ENCODE measurements around the gene EDRF1.
A peak's percentile ranks its signal among the peaks of the same experiment; 100 is the strongest.

Gene EDRF1

DNA sequence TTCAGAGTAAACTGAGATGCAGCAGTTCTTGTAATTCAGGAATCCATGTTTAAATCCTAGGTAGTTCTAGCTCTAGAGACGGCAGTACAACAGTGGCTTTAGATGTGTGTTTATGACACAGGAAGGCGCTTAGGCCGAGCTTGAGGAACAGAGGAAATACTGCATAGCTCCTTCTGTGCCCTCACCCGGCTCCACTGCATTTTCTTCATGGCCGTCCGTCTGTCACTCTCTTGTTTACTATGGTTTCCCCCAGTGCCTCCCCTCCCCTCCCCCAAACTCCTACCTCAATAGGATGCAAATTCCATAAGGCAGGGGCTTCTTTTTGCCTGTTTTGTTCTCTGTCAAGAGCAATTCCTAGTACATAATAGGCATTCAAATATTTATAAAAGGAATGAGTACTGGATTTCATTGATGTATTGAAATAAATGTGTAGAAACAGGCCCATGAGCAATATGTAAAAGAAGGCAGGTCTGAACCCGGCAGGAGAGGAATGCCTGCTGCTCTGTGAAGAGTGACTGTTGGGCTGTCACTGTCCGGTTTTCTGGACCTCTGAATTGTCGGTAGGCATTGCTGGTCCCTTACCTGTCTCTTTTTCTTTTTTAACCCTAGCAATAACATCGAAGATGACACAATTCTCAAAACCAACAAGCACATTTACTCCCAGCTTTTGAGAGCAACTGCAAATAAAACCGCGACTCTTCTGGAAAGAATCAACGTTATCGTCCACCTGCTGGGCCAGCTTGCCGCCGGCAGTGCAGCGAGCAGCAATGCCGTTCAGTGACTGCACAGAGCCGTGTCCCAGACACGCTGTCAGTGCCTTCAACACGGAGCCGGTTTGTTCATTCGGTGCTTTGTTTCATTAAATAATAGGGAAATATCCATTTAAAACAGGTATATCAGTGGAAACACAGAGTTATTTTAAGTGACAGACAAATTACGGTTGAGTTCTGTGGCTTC, 43.5 kb downstream of the EDRF1 start:
- no peak for DNase-seq (ENCODE audit: low spot score)

DNA sequence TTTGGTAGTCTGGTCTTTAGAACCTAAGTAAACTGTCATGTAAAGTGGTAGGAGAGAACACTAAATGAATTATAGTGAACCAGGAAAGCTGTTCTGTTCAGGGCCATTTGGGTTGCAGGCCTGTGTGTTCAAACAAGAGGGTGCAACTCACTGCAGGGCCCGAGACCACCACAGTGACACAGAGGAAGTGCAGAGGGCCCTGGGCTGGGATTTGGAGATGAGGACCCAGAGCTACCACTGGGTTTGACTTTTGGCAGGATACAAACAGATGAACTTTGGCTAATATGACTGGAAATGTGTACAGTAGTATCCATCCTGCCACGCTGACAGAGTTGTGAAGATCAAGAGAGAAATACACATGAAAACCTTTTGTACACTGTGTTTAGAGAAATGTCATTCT, 46.3 kb downstream of the EDRF1 start:
- no peak for DNase-seq (ENCODE audit: low spot score)

DNA sequence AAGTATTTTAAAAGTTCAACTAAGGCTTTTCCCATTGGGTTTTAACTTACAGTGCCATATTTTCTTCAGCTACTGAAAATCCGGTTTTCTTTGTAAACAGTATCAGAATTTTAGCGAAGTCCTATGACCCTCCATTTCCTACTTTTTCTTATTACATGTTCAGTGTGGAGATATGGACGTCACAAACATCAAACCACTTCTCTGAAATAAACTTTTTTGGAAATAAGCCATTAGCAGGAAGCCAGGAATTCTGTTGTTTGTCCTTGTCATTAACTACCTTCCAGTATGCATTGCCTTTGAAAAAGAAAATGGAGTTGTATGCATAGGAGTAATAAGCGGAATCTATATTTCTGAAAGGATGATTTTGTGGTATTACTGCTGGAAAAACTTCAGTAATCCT, 47.0 kb downstream of the EDRF1 start:
- no peak for DNase-seq (ENCODE audit: low spot score)

DNA sequence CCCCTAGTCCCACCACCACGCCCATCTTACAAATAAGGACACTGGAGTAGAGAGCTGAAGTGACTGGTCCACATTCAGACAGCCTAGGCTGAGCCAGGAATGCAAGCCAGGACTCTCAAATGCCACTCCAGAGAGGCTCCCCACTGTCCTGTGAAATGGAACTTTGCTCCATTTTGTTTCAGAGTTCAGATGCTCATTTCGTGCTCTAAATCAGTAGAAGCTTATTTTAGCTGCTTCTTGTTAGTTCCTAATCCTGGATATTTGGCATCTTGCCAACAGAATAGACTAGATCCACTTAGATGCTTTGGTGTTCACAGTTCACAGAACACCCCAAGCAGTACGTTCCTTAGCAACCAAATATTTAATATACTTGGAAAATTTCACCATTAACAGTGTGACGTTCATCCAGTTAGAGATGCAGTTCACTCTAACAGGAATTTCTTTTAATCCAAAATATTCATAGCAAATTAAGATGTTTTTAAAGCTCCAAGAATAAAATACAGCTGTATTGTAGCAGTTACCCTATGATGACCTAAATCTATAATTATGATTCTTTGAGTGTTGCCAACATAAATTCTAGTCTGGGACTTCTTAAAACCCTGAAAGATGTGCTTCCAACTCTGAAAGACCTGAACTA, 48.8 kb downstream of the EDRF1 start:
- peak; percentile 43 for DNase-seq (ENCODE audit: low spot score)

DNA sequence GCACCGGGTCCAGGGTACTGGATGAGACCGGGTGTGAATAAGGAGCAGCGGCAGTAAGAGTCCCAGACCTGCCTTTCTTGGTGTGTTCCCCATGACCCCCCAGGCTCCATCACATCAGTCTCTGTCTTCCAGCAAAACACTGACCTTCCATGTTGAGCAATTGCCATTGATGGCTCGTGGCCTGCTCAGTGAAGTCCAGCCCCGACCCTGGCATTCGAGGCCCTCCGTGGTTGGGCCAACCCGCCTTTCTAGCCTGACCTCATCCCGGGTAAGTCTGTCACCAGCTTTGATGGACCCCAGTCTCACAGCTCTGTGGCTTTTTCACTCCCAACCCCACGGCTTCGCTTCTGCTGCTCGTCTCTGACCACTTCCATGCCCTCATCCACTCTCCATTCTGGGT, 49.7 kb downstream of the EDRF1 start:
- DNase-seq (ENCODE audit: low spot score) = no peak

DNA sequence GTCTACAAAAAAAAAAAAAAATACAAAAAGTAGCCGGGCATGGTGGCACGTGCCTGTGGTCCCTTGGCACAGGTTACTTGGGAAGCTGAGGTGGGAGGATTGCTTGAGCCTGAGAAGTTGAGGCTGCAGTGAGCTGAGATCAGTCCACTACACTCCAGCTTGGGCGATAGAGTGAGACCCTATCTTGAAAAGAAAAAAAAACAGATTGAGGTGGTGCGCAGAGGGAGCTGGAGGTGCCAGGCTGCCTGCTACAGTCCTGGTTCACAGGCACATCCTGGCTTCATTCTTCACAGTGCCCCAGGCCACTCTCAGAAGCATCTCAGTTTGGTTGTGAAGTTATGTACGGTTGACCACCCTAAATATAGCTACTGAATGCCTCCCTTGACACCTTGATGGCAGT, 51.3 kb downstream of the EDRF1 start:
- no peak for DNase-seq (ENCODE audit: low spot score)

DNA sequence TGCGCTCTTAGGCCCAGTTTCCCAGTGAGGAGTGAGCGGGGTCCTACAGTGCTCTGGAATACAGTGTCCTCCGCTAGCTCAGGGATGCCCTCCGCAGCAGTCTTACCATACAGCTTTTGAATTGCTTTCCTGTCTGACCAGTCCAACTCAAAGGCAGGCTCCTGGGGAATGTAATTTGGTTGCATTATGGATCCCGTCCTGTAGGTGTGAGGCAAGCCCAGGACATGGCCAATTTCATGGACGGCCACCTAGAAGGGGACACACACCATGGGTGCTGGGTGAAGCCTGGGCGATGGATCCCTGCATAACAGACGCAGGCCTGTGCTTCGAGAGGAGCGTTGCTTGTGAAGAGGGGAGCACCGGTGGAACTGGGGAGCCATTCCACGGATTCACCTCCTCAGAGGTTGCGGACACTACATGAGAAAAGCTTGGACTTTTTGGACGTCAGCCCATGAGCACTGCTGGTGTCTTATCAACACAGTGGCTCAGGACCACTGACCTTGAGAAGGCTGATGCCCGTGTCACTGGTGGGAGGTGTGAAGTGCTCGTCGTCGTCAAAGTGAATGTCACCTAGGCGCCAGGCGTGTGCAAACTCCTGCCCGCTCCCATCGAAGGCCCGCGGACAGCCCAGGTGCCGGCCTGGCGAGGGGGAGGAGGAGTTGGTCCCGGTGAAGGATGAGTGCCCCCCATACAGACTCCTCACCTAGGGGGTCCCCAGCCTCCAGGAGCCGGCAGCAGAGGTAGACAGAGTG, 52.8 kb downstream of the EDRF1 start:
- no peak for DNase-seq (ENCODE audit: low spot score)

DNA sequence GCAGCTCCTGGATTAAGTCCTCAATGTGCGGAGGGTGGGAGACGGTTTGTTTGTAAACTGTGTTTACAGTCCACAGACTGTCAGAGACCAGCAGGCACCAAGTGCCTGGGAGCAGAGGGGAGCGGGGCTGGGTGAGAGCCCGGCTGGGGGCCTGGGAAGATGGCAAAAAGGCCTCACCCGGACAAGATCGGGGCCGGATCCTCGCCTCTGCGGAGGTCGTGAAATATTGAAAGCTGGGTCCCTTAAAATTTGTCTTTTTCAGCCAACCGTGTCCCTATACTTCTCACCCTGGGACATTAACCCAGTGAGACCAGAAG, 53.3 kb downstream of the EDRF1 start:
- no peak for DNase-seq (ENCODE audit: low spot score)

DNA sequence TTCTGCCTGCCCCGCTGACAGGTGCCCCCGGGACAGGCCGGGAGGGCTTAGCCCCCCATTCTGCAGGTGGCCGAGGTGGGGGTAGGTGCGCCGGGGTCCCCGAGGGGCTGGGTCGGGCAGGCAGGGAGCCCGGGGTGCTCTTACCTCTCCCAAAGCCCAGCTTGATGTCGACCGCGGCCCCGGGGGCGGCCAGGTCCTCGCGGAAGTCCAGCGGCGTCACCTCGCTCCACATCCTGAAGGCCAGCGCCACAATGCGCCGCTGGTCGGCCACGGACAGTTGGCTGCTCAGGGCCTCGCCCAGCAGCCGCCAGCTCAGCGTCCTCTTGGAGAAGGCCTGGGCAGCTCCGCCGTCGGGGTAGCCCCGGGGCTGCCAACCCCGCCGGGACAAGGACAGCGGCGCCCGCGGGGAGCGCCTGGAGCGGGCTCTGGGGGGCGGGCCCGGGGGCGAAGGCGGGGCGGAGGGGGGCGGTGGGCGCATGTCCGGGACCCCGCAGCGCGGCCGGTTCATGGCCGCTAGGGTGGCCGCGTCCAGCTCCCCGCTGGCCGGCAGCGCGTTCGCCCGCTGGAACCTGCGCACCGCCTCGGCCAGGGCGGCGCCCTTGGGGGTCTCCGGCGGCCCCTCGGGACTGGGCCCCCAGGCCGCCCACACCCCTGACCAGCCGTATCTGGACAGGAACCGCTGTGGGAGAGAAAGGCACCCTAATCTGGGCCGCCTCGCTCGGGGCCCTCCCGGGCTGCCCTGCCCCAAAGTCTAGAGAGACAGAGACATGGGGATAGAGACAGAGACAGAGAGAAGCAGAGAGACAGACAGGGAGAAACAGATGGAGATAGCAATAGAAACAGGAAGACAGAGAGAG, 54.4 kb downstream of the EDRF1 start:
- DNase-seq (ENCODE audit: low spot score) = peak; percentile 49

DNA sequence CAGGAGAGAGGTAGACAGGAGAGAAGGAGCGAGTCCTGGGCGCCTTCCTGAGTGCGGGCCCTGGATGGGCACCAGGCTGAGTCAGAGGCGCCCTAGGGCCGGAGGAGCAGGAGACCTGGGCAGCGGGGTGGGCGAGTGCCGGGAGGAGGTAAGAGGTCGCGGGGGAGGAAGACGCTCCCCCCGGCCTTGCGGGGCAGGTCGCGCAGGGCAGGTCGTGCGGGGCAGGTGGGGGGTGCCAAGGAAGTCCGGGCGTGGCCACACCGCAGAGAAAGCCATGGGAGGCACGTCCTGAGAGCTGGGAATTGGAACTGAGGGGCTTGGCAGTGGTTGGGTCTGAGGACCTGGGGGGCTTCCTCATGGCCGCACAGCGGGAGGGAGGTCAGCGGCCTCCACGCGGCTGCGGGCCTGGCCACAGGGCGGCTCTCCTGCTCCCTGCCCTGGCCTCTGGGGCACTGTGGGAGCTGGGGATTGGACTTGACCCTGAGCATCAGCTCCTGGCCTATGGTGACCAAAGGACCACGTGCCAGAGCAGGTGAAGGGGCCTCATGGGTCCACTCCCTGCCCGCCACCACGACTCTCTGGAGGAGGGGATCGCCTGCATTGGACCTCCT, 55.2 kb downstream of the EDRF1 start:
- no peak for DNase-seq (ENCODE audit: low spot score)

DNA sequence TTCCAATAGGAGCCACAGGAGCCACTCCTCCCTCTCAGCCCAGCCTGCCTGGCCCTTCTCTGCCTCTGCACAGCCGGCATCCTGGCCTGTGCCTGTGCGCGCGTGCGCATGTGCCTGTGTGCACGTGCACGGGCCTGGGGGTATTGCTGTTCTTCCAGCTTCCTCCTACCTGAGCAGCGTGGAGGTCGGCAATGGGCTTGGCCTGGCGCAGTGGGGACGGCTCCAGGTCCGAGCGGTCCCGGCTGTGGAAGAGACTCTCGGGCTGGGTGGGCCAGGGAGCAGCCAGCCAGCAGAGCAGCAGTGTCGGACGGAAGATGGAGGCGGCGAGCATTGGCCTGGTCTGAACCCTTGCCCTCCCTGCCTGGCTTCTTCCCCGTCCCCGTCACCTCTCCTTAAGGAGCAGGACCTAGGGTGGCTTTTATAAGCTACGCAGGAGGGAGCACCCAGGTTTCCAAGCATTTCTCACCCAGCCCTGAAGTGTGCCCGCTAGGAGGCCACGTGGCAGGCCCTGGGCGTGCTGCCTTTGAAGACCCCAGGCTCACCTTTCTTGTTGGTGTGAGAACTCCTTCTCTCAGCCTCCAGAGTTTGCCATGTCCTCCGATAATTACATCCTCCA, 56.1 kb downstream of the EDRF1 start, which contains the start of gene MMP21:
Gene MMP21, minus strand, starts transcription at position 331 of the 616 bp plus-strand sequence. Its CDS starts 0 bp downstream, at position 331.
- no peak for DNase-seq (ENCODE audit: low spot score)

DNA sequence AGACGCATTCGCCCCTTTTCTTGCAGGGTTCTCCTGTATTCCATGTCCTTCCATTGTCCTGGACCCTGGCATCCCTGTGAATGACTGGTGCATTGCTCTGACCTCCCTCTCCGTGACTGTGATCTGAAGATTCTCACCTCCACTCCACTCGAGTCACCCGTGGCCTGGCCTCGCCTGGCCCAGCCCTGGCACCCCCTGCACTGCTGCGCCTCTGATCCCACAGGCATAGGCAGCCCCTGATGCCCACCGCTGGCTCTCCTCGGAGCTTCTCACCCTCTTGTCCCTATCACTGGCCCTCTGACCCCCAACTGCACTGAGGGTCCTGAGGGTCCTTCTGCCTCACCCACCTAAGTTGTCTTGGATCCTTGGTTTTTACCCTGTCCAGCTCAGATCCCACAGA, 58.3 kb downstream of the EDRF1 start:
- no peak for DNase-seq (ENCODE audit: low spot score)

DNA sequence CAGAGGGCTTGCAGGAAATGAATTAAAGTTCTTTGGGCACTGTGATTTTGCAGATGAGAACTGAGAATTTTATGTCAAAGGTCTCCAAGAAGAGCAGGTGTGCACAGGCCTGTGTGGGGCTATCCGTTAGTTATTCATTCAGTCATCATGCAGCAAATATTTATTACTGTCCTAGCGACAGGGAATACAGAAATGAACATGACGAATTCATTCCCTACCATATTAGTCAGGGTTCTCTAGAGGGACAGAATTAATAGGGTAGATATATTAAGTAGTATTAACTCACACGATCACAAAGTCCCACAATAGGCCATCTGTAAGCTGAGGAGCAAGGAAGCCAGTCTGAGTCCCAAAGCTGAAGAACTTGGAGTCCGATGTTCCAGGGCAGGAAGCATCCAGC, 59.0 kb downstream of the EDRF1 start:
- DNase-seq (ENCODE audit: low spot score) = no peak

DNA sequence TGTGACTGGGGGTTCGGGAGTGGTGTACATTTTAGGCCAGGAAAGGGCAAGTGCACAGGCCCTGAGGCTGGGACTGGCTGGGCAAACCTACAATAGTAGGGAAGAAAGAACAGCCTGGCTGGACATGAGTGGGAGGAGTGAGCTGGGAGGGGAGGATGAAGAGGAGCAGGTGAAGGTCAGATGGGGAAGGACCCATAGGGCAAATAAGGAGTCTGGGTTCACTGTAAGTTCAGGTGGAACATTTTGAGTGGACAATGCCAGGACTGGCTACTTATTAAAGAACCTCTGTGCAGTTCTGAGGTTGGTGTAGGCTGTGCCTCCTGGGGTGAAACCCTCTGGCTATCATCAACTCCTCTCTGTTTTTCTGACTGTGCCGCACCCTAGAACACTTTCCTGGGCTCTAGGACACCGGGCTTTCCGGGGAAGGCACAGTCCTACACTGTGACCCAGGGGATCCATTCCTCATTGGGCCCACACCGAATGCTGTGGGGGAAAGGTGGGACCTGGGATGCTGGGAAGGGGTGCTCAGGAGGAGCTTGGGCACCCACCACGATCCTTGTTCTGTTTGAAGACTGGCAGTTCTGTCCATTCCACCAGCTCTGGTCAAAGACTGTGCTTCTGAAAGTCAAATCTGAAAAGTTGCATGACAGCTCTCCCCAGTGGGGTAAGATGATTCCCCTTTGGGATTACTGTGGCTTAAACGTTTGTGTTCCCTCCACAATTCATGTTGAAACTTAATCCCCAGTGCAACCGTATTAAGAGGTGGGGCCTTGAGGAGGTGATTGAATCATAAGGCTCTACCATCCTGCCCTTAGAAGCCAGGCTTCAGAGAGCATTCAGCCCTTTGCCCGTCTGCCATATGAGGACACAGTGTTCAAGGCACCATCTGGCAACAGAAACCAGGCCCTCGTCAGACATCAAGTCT, 60.2 kb downstream of the EDRF1 start:
- DNase-seq (ENCODE audit: low spot score) = no peak

DNA sequence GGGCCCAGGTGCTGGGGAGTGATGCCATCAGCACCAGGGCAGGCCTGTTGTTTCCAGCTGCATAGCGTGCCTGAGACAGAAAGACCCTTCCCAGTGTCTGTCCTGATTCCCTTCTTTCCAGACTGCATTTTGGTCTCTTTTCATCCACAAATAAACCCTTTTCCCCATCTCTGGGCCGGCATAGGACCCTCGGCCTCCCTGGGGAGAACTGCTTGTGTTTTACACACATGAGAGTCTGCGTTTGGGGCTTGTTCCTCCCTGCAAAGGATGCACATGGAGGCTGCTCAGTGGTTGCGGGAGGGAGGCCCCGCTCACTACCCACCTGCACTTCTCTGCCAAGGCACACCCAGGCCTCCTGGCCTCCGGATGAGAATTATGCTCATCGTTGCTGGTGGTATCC, 61.9 kb downstream of the EDRF1 start:
- no peak for DNase-seq (ENCODE audit: low spot score)

DNA sequence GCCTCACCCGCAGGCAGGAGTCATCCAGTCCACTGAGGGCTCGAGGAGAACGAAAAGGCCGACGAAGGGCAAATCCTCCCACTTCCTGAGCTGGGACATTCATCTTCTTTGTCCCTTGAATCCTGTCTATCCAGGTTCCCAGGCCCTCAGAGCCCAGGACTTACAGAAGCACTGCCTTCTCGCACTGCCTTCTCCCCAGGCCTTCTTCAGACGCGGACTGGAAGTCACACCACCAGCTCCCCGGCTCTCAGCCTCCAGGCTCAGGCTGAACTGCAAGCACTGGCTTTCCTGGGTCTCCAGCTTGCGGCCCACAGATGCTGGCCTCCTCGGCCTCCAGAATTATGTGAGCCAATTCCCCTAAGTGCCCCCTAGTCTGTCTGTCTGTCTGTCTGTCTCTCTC, 62.5 kb downstream of the EDRF1 start:
- DNase-seq (ENCODE audit: low spot score) = no peak

DNA sequence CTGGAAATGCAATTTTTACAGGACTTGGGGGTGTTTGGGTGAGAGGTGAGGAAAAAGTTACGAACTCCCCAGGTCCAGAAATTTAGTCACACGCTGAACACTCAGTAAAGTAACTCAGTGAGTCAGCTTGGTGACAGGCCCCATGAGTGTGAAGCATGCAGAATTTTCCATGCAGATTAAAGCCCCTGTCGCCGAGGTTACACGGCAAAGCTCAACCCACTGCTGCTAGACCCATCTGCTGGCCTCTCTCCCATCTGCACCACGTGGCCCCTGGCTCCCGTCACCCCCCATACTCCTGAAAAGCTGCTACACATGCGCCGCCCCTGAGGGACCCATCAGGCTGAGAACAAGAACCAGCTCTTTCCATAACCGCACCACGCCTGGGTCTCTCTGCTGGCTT, 63.1 kb downstream of the EDRF1 start:
- DNase-seq (ENCODE audit: low spot score) = peak; percentile 35

DNA sequence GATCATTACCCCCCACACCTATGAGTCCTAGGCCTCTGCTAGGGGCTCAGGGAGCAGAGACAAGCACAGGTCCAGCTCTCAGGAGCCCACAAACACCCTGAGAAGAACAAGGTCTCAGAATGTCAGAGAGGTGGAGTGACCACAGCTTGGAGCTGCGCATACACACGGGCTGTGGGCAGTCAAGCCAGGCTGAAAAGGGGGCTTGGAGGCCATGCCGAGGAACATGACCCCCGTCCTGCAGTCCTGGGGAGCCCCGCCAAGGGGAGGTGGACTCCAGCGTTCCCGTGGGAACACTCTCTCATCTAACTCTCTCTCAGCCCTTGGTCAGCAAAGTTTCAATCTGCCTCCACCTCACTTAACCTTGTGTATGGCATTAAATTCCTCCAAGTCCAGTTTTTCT, 63.9 kb downstream of the EDRF1 start:
- DNase-seq (ENCODE audit: low spot score) = no peak

DNA sequence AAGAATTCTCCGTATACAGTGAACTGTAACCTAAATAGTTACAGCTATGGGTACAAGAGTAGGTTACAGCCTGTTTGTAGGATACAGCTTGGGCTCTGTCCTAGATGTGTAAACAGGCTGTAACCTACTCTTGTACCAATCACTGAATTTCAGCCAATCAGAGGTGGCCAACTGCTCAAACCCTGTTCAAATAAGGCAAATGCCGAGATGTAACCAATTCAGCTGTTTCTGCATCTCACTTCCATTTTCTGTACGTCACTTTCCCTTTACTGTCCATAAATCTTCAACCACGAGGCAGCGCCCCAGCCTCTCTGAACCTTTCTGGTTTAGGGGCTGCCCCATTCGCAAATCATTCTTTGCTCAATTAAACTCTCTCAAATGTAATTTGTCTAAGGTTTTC, 64.4 kb downstream of the EDRF1 start:
- DNase-seq (ENCODE audit: low spot score) = no peak

DNA sequence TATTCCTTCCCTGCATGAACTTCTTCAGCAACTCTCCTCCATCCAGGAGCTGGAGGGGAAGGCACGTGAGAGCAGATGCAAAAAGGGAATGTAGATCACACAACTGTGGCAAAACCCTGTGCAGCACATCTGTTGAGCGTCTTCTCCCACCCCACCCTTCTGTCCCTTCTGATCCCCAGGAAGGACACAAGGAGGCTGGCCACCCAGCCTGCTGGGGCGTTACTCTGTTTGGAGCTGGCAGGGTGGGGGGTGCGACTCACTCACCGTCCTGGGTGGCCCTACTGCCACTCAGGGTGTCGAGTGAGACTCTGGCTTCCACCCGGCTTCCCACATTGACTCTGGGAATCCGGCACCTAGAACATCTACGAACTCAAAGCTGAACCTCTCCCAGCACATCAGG, 66.3 kb downstream of the EDRF1 start:
- DNase-seq (ENCODE audit: low spot score) = no peak
